Measurements from ENCODE around the gene OR10Z1. TPM values are rescaled to one million over a fixed set of nuclear protein-coding genes. Genes with fewer than 3 reads are reported as not detected.
A peak's percentile ranks its signal among the peaks of the same experiment; 100 is the strongest.

The OR10Z1 gene
- polyA plus RNA-seq, 2 of the 4 experiments (the other 2 are of a cell fraction), result not detected

- no peak for ATAC-seq
- Histone ChIP-seq H3K4me3 (no peak overlapping the region), H3K4me2 (no peak overlapping the region), H3K27ac (no peak overlapping the region), H3K9me3 (no peaks in the 10 kb centered on the region), H3K4me1 (no peaks in the 10 kb centered on the region)
- no peak for FAIRE-seq
- POLR2A ChIA-PET, result no interaction called here
- DNase-seq (ENCODE audit: low read depth in 1 of 2, low spot score in 1 of 2), result no peak
- 31% methylated on average over 4 of the region's 4 CpGs for WGBS (ENCODE audit: missing lambda C conversion rate)
- CTCF ChIA-PET, result interaction anchor here (0.6 kb wide), 1 partner anchor 356 kb away, joined by 4 read pairs; no protein-coding TSS in a partner anchor
- no peak for TF ChIP-seq HOXB5 (CRISPR knock-in tag; IDR thresholded peaks at IDR 0.05)
- no peak for TF ChIP-seq HEYL (CRISPR knock-in tag; IDR thresholded peaks at IDR 0.05)
- TF ChIP-seq SMC3 (IDR thresholded peaks at IDR 0.05), result no peak
- TF ChIP-seq HDAC2 (IDR thresholded peaks at IDR 0.05), result no peak
- TF ChIP-seq ZNF302 (CRISPR knock-in tag; IDR thresholded peaks at IDR 0.05), result no peak
- TF ChIP-seq E2F6 (IDR thresholded peaks at IDR 0.05; ENCODE audit: borderline replicate concordance, low read depth), result no peak
- no peak for TF ChIP-seq ZFP36 (IDR thresholded peaks at IDR 0.05; ENCODE audit: borderline replicate concordance, partially characterized antibody)
- TF ChIP-seq ATOH8 (CRISPR knock-in tag; IDR thresholded peaks at IDR 0.05; ENCODE audit: low read depth), result no peak
- no peak for TF ChIP-seq RNF2 (IDR thresholded peaks at IDR 0.05; ENCODE audit: borderline replicate concordance, low read depth)
Measured at GRCh38 chr1:158638146-158638545, 33.1 kb downstream of the OR10Z1 start.

- ChIA-PET CTCF (no interaction called here), POLR2A (no interaction called here)
- Histone ChIP-seq H3K27ac (no peak overlapping the region), H3K4me2 (no peak overlapping the region), H3K4me1 (no peaks in the 10 kb centered on the region), H3K4me3 (no peak overlapping the region), H3K9me3 (no peaks in the 10 kb centered on the region)
- DNase-seq (ENCODE audit: low read depth in 1 of 2, low spot score in 1 of 2), result no peak
- ATAC-seq, result no peak
- TF ChIP-seq MAFK (IDR thresholded peaks at IDR 0.05; ENCODE audit: partially characterized antibody) (peak; percentile 75), ESRRA (IDR thresholded peaks at IDR 0.05; ENCODE audit: borderline replicate concordance, low read length) (no peak)
- no peak for FAIRE-seq
Measured at GRCh38 chr1:158638904-158639303, 33.8 kb downstream of the OR10Z1 start.

GRCh38 chr1:158644449-158644848 is 39.4 kb downstream of the OR10Z1 start:
- no peak for DNase-seq (ENCODE audit: low read depth in 1 of 2, low spot score in 1 of 2)
- no peak for TF ChIP-seq MAX (IDR thresholded peaks at IDR 0.05)
- 0% methylated on average over 2 of the region's 2 CpGs for WGBS (ENCODE audit: missing lambda C conversion rate)
- no peaks in the 10 kb centered on the region for H3K9me3 ChIP-seq
- H3K4me2 ChIP-seq, result no peak overlapping the region
- POLR2A ChIA-PET, result no interaction called here
- no peaks in the 10 kb centered on the region for H3K4me1 ChIP-seq
- no peak overlapping the region for H3K4me3 ChIP-seq
- ATAC-seq, result no peak
- CTCF ChIA-PET, result no interaction called here
- FAIRE-seq, result no peak
- H3K27ac ChIP-seq, result no peak overlapping the region

GRCh38 chr1:158646465-158646864 is 41.4 kb downstream of the OR10Z1 start:
- no peak for FAIRE-seq

More at GRCh38 chr1:158646465-158646864, 41.4 kb downstream of the OR10Z1 start:
- H3K9me3 ChIP-seq, result no peaks in the 10 kb centered on the region
- H3K4me1 ChIP-seq, result no peaks in the 10 kb centered on the region
- TF ChIP-seq HDAC2 (IDR thresholded peaks at IDR 0.05) (no peak), MAZ (IDR thresholded peaks at IDR 0.05; ENCODE audit: borderline replicate concordance, low read depth, low read length) (no peak), GATA3 (IDR thresholded peaks at IDR 0.05; ENCODE audit: borderline replicate concordance) (no peak), FOSL2 (IDR thresholded peaks at IDR 0.05) (no peak), FOSL2 (CRISPR knock-in tag; IDR thresholded peaks at IDR 0.05) (no peak), REST (IDR thresholded peaks at IDR 0.05) (no peak), KDM1A (IDR thresholded peaks at IDR 0.05; ENCODE audit: low read depth) (no peak), CHD2 (IDR thresholded peaks at IDR 0.05; ENCODE audit: low read length, partially characterized antibody) (no peak), MAX (IDR thresholded peaks at IDR 0.05) (no peak), CBX2 (IDR thresholded peaks at IDR 0.05; ENCODE audit: borderline replicate concordance, low read depth) (no peak), HEYL (CRISPR knock-in tag; IDR thresholded peaks at IDR 0.05) (no peak), JUNB (IDR thresholded peaks at IDR 0.05) (no peak), SMC3 (IDR thresholded peaks at IDR 0.05) (no peak)
- ChIA-PET CTCF (no interaction called here), POLR2A (no interaction called here)
- H3K27ac ChIP-seq, result no peak overlapping the region
- H3K4me3 ChIP-seq, result no peak overlapping the region
- DNase-seq (ENCODE audit: low read depth in 1 of 2, low spot score in 1 of 2) (no peak), ATAC-seq (no peak)
- H3K4me2 ChIP-seq, result no peak overlapping the region
- WGBS (ENCODE audit: missing lambda C conversion rate), result 52% methylated on average over 1 of the region's 1 CpG
